Progenitor cell of endocrine pancreas (in vitro differentiated cells): Measurements from ENCODE around the gene RBFOX1. TPM values are rescaled to one million over a fixed set of nuclear protein-coding genes. Genes with fewer than 3 reads are reported as not detected.

Experiments
- DNase-seq: peaks from one replicate; pipeline ENCODE4 v3.0.0; 2021; ENCODE audit warnings: low spot score; ENCODE audit not compliant: unreplicated experiment
- H3K27ac Mint-ChIP-seq: 2 replicates; pipeline ENCODE4 v1.8.0; 2021; ENCODE audit warnings: mild to moderate bottlenecking, moderate library complexity, mixed read lengths
- H3K27me3 Mint-ChIP-seq: 2 replicates; pipeline ENCODE4 v1.8.0; 2021; ENCODE audit warnings: mixed read lengths
- H3K36me3 Mint-ChIP-seq: 2 replicates; pipeline ENCODE4 v1.8.0; 2022; ENCODE audit warnings: mixed read lengths; ENCODE audit not compliant: insufficient read depth
- H3K4me1 Mint-ChIP-seq: 2 replicates; pipeline ENCODE4 v1.8.0; 2021; ENCODE audit warnings: low read depth, mixed read lengths
- H3K4me3 Mint-ChIP-seq: 2 replicates; pipeline ENCODE4 v1.8.0; 2021; ENCODE audit warnings: low read depth, mild to moderate bottlenecking, moderate library complexity, mixed read lengths
- H3K9me3 Mint-ChIP-seq: 2 replicates; pipeline ENCODE4 v1.8.0; 2021; ENCODE audit warnings: low read depth, mixed read lengths
- CTCF ChIP-seq: fragments of 200-600 bp; sonication (generic); IDR thresholded peaks from one replicate; pipeline ENCODE4 v1.5.0; 2021; ENCODE audit warnings: antibody characterized with exemption, mild to moderate bottlenecking; ENCODE audit not compliant: unreplicated experiment
- total RNA-seq: library from RNA; stranded (reverse); gene quantifications from 2 replicates; pipeline ENCODE4 v1.2.1, GENCODE V29; 2021

Gene RBFOX1
- total RNA-seq, 1 donor from 2014 or later, result 0.29 TPM

GRCh38 chr16:7508656-7509055, 176.0 kb downstream of the RBFOX1 start:
- TF ChIP-seq CTCF, result no peak
- no peak for DNase-seq

DNA sequence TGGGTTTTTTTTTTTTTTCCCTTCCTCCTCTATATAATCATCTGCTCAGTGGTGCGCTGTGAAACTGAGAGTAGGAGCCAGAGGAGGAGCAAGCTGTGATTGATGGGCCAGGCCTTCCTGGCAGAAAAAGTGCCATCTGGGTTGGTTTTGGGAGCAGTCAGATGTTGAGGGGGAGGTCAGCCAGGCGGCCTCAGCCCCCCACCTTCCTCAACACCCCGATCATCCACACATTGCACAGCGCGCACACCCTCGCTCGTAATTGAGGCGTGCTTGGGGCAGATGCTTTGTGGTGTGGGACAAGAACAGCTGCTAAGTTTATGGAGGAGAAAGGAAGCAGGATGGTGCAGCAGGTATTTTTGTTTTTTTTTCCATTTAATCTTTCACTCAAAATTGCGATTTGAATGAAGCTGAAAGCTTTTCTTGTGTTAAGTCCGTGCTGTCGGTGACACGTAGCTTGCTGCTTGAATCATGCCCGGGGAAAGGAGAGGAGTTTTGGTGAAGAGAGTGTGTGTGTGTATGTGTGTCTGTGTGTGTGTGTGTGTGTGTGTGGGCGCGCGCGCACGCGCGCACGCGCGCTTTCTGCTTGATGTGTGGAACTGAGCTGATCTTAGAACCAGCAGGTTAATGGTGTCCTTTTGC, 177.4 kb downstream of the RBFOX1 start:
- TF ChIP-seq CTCF, result no peak
- H3K4me1 Mint-ChIP-seq, result no peaks in the 10 kb centered on the region
- no peak for DNase-seq
- no peaks in the 10 kb centered on the region for H3K36me3 Mint-ChIP-seq
- peaks cover 3% of the 10 kb centered on the region for H3K9me3 Mint-ChIP-seq
- H3K27me3 Mint-ChIP-seq, result peaks cover 8% of the 10 kb centered on the region
- no peak overlapping the region for H3K27ac Mint-ChIP-seq
- no peak overlapping the region for H3K4me3 Mint-ChIP-seq

More at GRCh38 chr16:7508656-7509055, 176.0 kb downstream of the RBFOX1 start:
- Mint-ChIP-seq H3K4me1 (no peaks in the 10 kb centered on the region), H3K9me3 (no peaks in the 10 kb centered on the region), H3K27me3 (peaks cover 5% of the 10 kb centered on the region), H3K36me3 (no peaks in the 10 kb centered on the region), H3K27ac (no peak overlapping the region), H3K4me3 (no peak overlapping the region)

DNA sequence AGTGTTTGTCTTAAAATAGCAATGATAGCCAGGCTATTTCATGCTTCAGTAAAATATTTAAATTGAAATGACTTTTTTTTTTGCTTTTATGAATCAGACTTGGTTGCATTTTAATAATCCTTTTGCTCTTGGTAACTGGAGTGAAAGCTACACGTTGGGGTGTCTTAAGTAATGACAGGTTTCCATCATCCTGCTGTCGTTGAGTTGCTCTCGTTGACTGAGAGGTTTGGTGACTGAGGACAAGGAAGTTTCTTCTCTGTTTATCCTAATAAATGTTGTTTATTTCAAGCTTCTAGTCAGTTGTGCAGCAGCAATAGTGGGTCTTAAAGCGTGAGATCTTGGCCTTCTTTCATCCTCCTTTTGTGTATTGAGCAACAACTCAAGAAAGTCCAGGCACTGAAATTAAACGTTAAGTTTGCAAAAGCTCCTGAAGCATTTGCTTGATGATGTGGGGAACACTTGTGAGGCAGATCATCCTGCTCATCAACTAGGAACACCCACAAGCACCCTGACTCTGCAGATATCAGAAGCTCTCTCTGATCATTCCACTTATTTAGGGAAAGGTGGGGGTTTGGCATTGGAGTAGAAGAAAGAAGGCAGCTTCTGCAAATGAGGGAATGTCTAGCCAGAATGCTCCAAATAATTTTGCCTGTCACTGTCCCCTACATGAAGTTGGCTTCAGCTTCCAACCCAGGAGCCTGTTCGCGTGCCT, 179.1 kb downstream of the RBFOX1 start:
- no peak for TF ChIP-seq CTCF
- H3K4me1 Mint-ChIP-seq, result no peaks in the 10 kb centered on the region

GRCh38 chr16:7512503-7512902, 179.9 kb downstream of the RBFOX1 start:
- no peak for DNase-seq
- Mint-ChIP-seq H3K4me3 (no peak overlapping the region), H3K27me3 (peaks cover 8% of the 10 kb centered on the region), H3K4me1 (no peaks in the 10 kb centered on the region), H3K9me3 (peaks cover 3% of the 10 kb centered on the region), H3K36me3 (no peaks in the 10 kb centered on the region), H3K27ac (no peak overlapping the region)
- TF ChIP-seq CTCF, result no peak

More for the DNA sequence above, 179.1 kb downstream of the RBFOX1 start:
- no peak for DNase-seq
- Mint-ChIP-seq H3K27ac (no peak overlapping the region), H3K36me3 (no peaks in the 10 kb centered on the region), H3K27me3 (peaks cover 8% of the 10 kb centered on the region), H3K9me3 (peaks cover 3% of the 10 kb centered on the region), H3K4me3 (no peak overlapping the region)

GRCh38 chr16:7513429-7513828, 180.8 kb downstream of the RBFOX1 start:
- Mint-ChIP-seq H3K4me3 (no peak overlapping the region), H3K4me1 (no peaks in the 10 kb centered on the region), H3K27ac (no peak overlapping the region), H3K36me3 (no peaks in the 10 kb centered on the region), H3K9me3 (peaks cover 3% of the 10 kb centered on the region), H3K27me3 (peaks cover 8% of the 10 kb centered on the region)
- no peak for DNase-seq
- TF ChIP-seq CTCF, result peak; percentile 34
